ENCODE measurements around the gene HEXA. TPM values are rescaled to one million over a fixed set of nuclear protein-coding genes. Genes with fewer than 3 reads are reported as not detected.

The HEXA gene
- total and polyA plus RNA-seq, 9 of the 15 experiments (the other 6 are each of a cell fraction or from before 2014, with no cell fraction given), result 22.2 to 136 (median 68.9) TPM

DNA sequence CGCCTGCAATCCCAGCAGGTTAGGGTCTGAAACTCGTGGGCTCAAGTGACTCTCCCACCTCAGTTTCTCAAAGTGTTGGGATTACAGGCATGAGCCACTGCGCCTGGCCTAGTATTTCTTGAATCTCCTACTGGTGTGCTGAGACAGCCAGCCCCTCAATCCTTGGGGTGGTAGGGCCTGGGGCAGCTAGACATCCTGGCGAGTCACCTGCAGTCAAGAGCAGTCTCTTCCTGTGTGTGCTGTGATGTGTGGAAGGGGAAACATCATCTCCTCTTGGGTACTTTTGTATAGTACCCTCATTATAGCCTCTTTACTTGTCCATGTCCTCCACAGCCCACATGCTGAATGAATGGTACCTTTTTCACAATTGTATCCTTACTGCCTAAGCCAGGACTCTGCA lies 4.9 kb upstream of the HEXA start:
- no peaks in the 10 kb centered on the region for H3K9me1 ChIP-seq (ENCODE audit: control insufficient read depth, insufficient read depth, low read length)
- no peak for ATAC-seq
- TF ChIP-seq KLF1 (tag; IDR thresholded peaks at IDR 0.05) (no peak), SRSF3 (IDR thresholded peaks at IDR 0.05; ENCODE audit: insufficient read depth, low read length) (no peak), ZFX (CRISPR knock-in tag; IDR thresholded peaks at IDR 0.05) (no peak), NONO (IDR thresholded peaks at IDR 0.05; ENCODE audit: low read depth in 2 of 2, low read length in 1 of 2) (no peak), ZBTB8A (IDR thresholded peaks at IDR 0.05; ENCODE audit: partially characterized antibody) (no peak), CC2D1A (IDR thresholded peaks at IDR 0.05) (no peak), NFE2 (IDR thresholded peaks at IDR 0.05; ENCODE audit: low read depth) (no peak), ZNF431 (CRISPR knock-in tag; IDR thresholded peaks at IDR 0.05) (no peak)
- TF ChIP-seq, protein P1, sequence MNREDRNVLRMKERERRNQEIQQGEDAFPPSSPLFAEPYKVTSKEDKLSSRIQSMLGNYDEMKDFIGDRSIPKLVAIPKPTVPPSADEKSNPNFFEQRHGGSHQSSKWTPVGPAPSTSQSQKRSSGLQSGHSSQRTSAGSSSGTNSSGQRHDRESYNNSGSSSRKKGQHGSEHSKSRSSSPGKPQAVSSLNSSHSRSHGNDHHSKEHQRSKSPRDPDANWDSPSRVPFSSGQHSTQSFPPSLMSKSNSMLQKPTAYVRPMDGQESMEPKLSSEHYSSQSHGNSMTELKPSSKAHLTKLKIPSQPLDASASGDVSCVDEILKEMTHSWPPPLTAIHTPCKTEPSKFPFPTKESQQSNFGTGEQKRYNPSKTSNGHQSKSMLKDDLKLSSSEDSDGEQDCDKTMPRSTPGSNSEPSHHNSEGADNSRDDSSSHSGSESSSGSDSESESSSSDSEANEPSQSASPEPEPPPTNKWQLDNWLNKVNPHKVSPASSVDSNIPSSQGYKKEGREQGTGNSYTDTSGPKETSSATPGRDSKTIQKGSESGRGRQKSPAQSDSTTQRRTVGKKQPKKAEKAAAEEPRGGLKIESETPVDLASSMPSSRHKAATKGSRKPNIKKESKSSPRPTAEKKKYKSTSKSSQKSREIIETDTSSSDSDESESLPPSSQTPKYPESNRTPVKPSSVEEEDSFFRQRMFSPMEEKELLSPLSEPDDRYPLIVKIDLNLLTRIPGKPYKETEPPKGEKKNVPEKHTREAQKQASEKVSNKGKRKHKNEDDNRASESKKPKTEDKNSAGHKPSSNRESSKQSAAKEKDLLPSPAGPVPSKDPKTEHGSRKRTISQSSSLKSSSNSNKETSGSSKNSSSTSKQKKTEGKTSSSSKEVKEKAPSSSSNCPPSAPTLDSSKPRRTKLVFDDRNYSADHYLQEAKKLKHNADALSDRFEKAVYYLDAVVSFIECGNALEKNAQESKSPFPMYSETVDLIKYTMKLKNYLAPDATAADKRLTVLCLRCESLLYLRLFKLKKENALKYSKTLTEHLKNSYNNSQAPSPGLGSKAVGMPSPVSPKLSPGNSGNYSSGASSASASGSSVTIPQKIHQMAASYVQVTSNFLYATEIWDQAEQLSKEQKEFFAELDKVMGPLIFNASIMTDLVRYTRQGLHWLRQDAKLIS (CRISPR knock-in tag; IDR thresholded peaks at IDR 0.05), result no peak
- CTCF ChIA-PET (ENCODE audit: low intra/inter-chr PET ratio), result no interaction called here
- DNase-seq (ENCODE audit: extremely low read depth in 1 of 4, low spot score in 3 of 4), result no peak
- no peak overlapping the region for H3K4me3 ChIP-seq
- in situ Hi-C loops (cut with MboI), result no loop called here
- intact Hi-C loops (cut with micrococcal nuclease), result no loop called here
- no peak for FAIRE-seq
- POLR2A ChIA-PET, result no interaction called here
- no peaks in the 10 kb centered on the region for H3K36me3 ChIP-seq (ENCODE audit: control insufficient read depth, insufficient read depth, low read length)
- H3K4me2 ChIP-seq (ENCODE audit: insufficient read depth, low read length), result no peak overlapping the region
- no peak overlapping the region for H3K9ac ChIP-seq (ENCODE audit: insufficient read depth in 1 of 2, low read depth in 2 of 2, low read length in 2 of 2)
- H3K27ac ChIP-seq (ENCODE audit: extremely low read depth, low read depth, low read length), result no peak overlapping the region
- 1% methylated on average over 4 of the region's 4 CpGs for WGBS (ENCODE audit: insufficient coverage, low coverage, missing lambda C conversion rate)
- H3K27me3 ChIP-seq (ENCODE audit: control insufficient read depth in 2 of 2, insufficient read depth in 2 of 2, low read length in 2 of 2), result peaks cover 10 to 25% of the 10 kb centered on the region in 2 experiments
- H3K4me1 ChIP-seq (replicated peaks in 1 of 2; ENCODE audit: control insufficient read depth in 2 of 2, insufficient read depth in 2 of 2, low read length in 2 of 2), result peaks cover 2 to 5% of the 10 kb centered on the region in 2 experiments; a peak in 2 of 5 replicates
- no peaks in the 10 kb centered on the region; the same call in 2 of the 3 replicates for H3K79me2 ChIP-seq (ENCODE audit: control insufficient read depth, insufficient read depth, low read length)
- no peaks in the 10 kb centered on the region for H3K9me3 ChIP-seq (replicated peaks; ENCODE audit: control insufficient read depth, insufficient read depth, low read depth, low read length)
- no peaks in the 10 kb centered on the region for H4K20me1 ChIP-seq (replicated peaks; ENCODE audit: control insufficient read depth, insufficient read depth, low read length)
- no TSS peak for BruUV-seq (replicated peaks)
- 0 out of 2 replicates have a peak overlapping the region, but pooled peaks have one; percentile 21 for H2AFZ ChIP-seq (ENCODE audit: low read depth, low read length)
